K562 (cell line): Measurements from ENCODE around the gene ARHGAP31. TPM values are rescaled to one million over a fixed set of nuclear protein-coding genes. Genes with fewer than 3 reads are reported as not detected.

ENCODE experiments used
- ATAC-seq: fragments of 200-7000 bp; cut with Tn5 transposase; 3 replicates; pipeline ENCODE4 v1.9.1; 2020; ENCODE audit warnings: moderate library complexity
- BruUV-seq: library from RNA; stranded (reverse); fragments of 400-500 nt; replicated peaks from 2 replicates; lab custom pipeline; 2021; lab: Mats Ljungman, UMichigan
- CTCF ChIA-PET: fragments of 300-600 bp; formaldehyde crosslinking; extraction: SDS; loops from one replicate; lab custom pipeline; 2021; ENCODE audit warnings: low intra/inter-chr PET ratio; lab: Yijun Ruan, JAX
- POLR2A ChIA-PET: fragments of 300-600, 350-650 bp; sonication (Branson Sonifier 250); formaldehyde crosslinking; extraction: SDS; loops from one replicate; lab custom pipeline; 2021; ENCODE audit warnings: antibody characterized with exemption, inconsistent platforms; lab: Yijun Ruan, JAX
- DNase-seq, 4 experiments: peaks; one replicate each; pipeline versions ENCODE4 v3.0.0 to v3.0.0-alpha.2; 2011 to 2018; ENCODE audit warnings: low spot score in 3 of 4, mixed read lengths in 3 of 4; ENCODE audit errors: extremely low read depth in 1 of 4
- FAIRE-seq: peaks from 2 replicates; lab custom pipeline; 2011; peaks lifted over from hg19 to GRCh38; lab: Jason Lieb, UNC
- H2AFZ ChIP-seq: 2 replicates; pipeline ENCODE4 v1.6.0; 2011; ENCODE audit warnings: low read depth, low read length, control low read depth, inconsistent platforms
- H3K27ac ChIP-seq: fragments of 200-600 bp; 3 replicates; pipeline ENCODE4 v1.8.0; 2011; ENCODE audit warnings: low read depth, mild to moderate bottlenecking, control low read depth, inconsistent platforms, low read length, moderate library complexity, mixed read lengths; ENCODE audit errors: extremely low read depth
- H3K27me3 ChIP-seq, 2 experiments: fragments of 300-600 bp in 1 of 2; 2 replicates in 1 of 2; 3 replicates in 1 of 2; pipeline versions ENCODE4 v1.6.0 to v1.8.0; 2011; ENCODE audit warnings: inconsistent platforms in 2 of 2, low read length in 2 of 2, mild to moderate bottlenecking in 1 of 2, mixed read lengths in 1 of 2, moderate library complexity in 1 of 2; ENCODE audit not compliant: control insufficient read depth in 2 of 2, insufficient read depth in 2 of 2
- H3K36me3 ChIP-seq: fragments of 300-600 bp; 3 replicates; pipeline ENCODE4 v1.8.0; 2011; ENCODE audit warnings: mild to moderate bottlenecking, low read length, inconsistent platforms; ENCODE audit not compliant: control insufficient read depth, insufficient read depth
- H3K4me1 ChIP-seq, 2 experiments: fragments of 200-600 bp in 1 of 2; replicated peaks in 1 of 2; 2 replicates in 1 of 2; 3 replicates in 1 of 2; pipeline versions ENCODE4 v1.5.1 to v1.8.0; 2011; ENCODE audit warnings: inconsistent platforms in 2 of 2, low read length in 2 of 2, mild to moderate bottlenecking in 1 of 2, mixed read lengths in 1 of 2, moderate library complexity in 1 of 2; ENCODE audit not compliant: control insufficient read depth in 2 of 2, insufficient read depth in 2 of 2
- H3K4me2 ChIP-seq: 2 replicates; pipeline ENCODE4 v1.6.1; 2011; ENCODE audit warnings: low read length, control low read depth, inconsistent platforms, mixed read lengths; ENCODE audit not compliant: insufficient read depth
- H3K4me3 ChIP-seq: fragments of 200-600 bp; sonication (generic), shearing (Covaris generic); 2 replicates; pipeline ENCODE4 v1.5.1; 2016; ENCODE audit warnings: control low read depth, inconsistent platforms
- H3K79me2 ChIP-seq: fragments of 200-600 bp; 3 replicates; pipeline ENCODE4 v1.8.0; 2011; ENCODE audit warnings: low read length, inconsistent platforms; ENCODE audit not compliant: control insufficient read depth, insufficient read depth
- H3K9ac ChIP-seq, 2 experiments: 2 replicates each; pipeline versions ENCODE4 v1.6.0 to v1.6.1; 2011; ENCODE audit warnings: low read depth in 2 of 2, low read length in 2 of 2, control low read depth in 1 of 2, inconsistent platforms in 1 of 2, mild to moderate bottlenecking in 1 of 2, mixed read lengths in 1 of 2; ENCODE audit not compliant: insufficient read depth in 1 of 2
- H3K9me1 ChIP-seq: one replicate; pipeline ENCODE4 v1.6.0; 2011; ENCODE audit warnings: inconsistent platforms, mild to moderate bottlenecking, low read length, moderate library complexity; ENCODE audit not compliant: control insufficient read depth, insufficient read depth
- H3K9me3 ChIP-seq: replicated peaks from 2 replicates; pipeline ENCODE4 v1.5.1; 2011; ENCODE audit warnings: low read depth, low read length, inconsistent platforms; ENCODE audit not compliant: control insufficient read depth, insufficient read depth
- H4K20me1 ChIP-seq: replicated peaks from 2 replicates; pipeline ENCODE4 v1.6.1; 2011; ENCODE audit warnings: low read length, inconsistent platforms, mixed read lengths; ENCODE audit not compliant: control insufficient read depth, insufficient read depth
- BCLAF1 ChIP-seq, 2 experiments: fragments of 450-650 bp in 1 of 2; IDR thresholded peaks; 2 replicates each; pipeline ENCODE4 v1.6.1; 2011 to 2017; ENCODE audit warnings: low read depth in 2 of 2, antibody characterized with exemption in 1 of 2, borderline replicate concordance in 1 of 2, low read length in 1 of 2, mild to moderate bottlenecking in 1 of 2, mixed read lengths in 1 of 2; ENCODE audit not compliant: control insufficient read depth in 1 of 2
- BMI1 ChIP-seq: fragments of 150-350 bp; IDR thresholded peaks from 2 replicates; pipeline ENCODE4 v1.6.1; 2014; ENCODE audit warnings: low read length
- BRD9 ChIP-seq: fragments of 450-650 bp; IDR thresholded peaks from 2 replicates; pipeline ENCODE4 v1.6.1; 2018; ENCODE audit warnings: low read depth; ENCODE audit not compliant: partially characterized antibody
- CBFA2T2 ChIP-seq: fragments of 450-650 bp; conservative IDR thresholded peaks from 2 replicates; pipeline ENCODE4 v1.6.1; 2017; ENCODE audit warnings: mild to moderate bottlenecking
- CBX8 ChIP-seq: fragments of 200-600 bp; sonication (generic); IDR thresholded peaks from 2 replicates; pipeline ENCODE4 v1.6.1; 2012; ENCODE audit warnings: borderline replicate concordance, mixed run types, low read depth, mild to moderate bottlenecking, moderate library complexity, mixed read lengths, low read length, control low read depth, inconsistent platforms; ENCODE audit not compliant: poor library complexity, severe bottlenecking; ENCODE audit errors: extremely low read depth
- CXXC5 ChIP-seq: fragments of 250-450 bp; sonication (Bioruptor Pico); IDR thresholded peaks from 2 replicates; pipeline ENCODE4 v1.8.0; 2022; ENCODE audit warnings: inconsistent platforms, mild to moderate bottlenecking, moderate library complexity
- ILF3 ChIP-seq: fragments of 450-650 bp; IDR thresholded peaks from 2 replicates; pipeline ENCODE4 v1.6.1; 2018; ENCODE audit warnings: antibody characterized with exemption, mild to moderate bottlenecking, moderate library complexity, borderline replicate concordance
- NFIC ChIP-seq: fragments of 450-650 bp; IDR thresholded peaks from 2 replicates; pipeline ENCODE4 v1.6.1; 2017; ENCODE audit warnings: mild to moderate bottlenecking, inconsistent platforms
- NUFIP1 ChIP-seq: fragments of 450-650 bp; IDR thresholded peaks from 2 replicates; pipeline ENCODE4 v1.6.1; 2018; ENCODE audit not compliant: partially characterized antibody
- SIRT6 ChIP-seq: IDR thresholded peaks from one replicate; pipeline ENCODE4 v1.6.1; 2012; ENCODE audit warnings: low read depth, mild to moderate bottlenecking, control low read depth, inconsistent platforms, low read length, moderate library complexity
- SMARCB1 ChIP-seq: IDR thresholded peaks from 2 replicates; pipeline ENCODE4 v1.6.1; 2011; ENCODE audit warnings: improper control_type of control experiment, low read depth; ENCODE audit not compliant: insufficient read length
- TAF7 ChIP-seq: fragments of 450-650 bp; IDR thresholded peaks from 2 replicates; pipeline ENCODE4 v1.6.1; 2016; ENCODE audit warnings: missing genetic modification characterization, missing compliant biosample characterization
- TCF15 ChIP-seq: fragments of 250-450 bp; sonication (Bioruptor Pico); IDR thresholded peaks from 2 replicates; pipeline ENCODE4 v1.8.0; 2022; ENCODE audit warnings: moderate library complexity, mild to moderate bottlenecking, inconsistent platforms
- ZKSCAN1 ChIP-seq: fragments of 150-350 bp; IDR thresholded peaks from 2 replicates; pipeline ENCODE4 v1.6.1; 2016; ENCODE audit warnings: low read depth, low read length
- ZNF395 ChIP-seq: fragments of 200-800 bp; sonication (Bioruptor generic); IDR thresholded peaks from 2 replicates; pipeline ENCODE4 v1.6.1; 2017; ENCODE audit warnings: missing genetic modification characterization, missing compliant biosample characterization
- ZNF644 ChIP-seq: fragments of 200-800 bp; sonication (Bioruptor generic); IDR thresholded peaks from 2 replicates; pipeline ENCODE4 v1.6.1; 2016; ENCODE audit warnings: low read depth, missing genetic modification characterization, missing compliant biosample characterization
- WGBS: fragments of 100-300 bp; shearing (Covaris generic); methylation state at CpG from one replicate; pipeline ENCODE4 v1.1.6; 2016; ENCODE audit warnings: low coverage, mixed read lengths; ENCODE audit not compliant: insufficient coverage; ENCODE audit errors: missing lambda C conversion rate; 5-methylcytosine and 5-hydroxymethylcytosine counted together
- in situ Hi-C: fragments of 300-500 bp; cut with MboI; formaldehyde crosslinking; loops from 4 replicates; pipeline ENCODE4 v1.15.0; 2018; ENCODE audit warnings: inconsistent platforms, mixed read lengths
- intact Hi-C: fragments of 100-400 bp; cut with micrococcal nuclease; formaldehyde crosslinking; loops from 2 replicates; pipeline ENCODE4 v1.14.2; 2022
- polyA plus RNA-seq, 8 experiments: library from polyadenylated mRNA; depleted of rRNA in 4 of 8; stranded (reverse) in 5 of 8; unstranded in 3 of 8; fragments of >200 nt; fragmentation: Nextera tagmentation in 2 of 8; fragmentation: Illumina TruSeq in 1 of 8; extraction: Ambion mirVana in 2 of 8; extraction: Trizol in 1 of 8; gene quantifications; 2 replicates each; pipeline versions ENCODE4 v1.2.1 to v1.2.3, GENCODE V29; 2011 to 2014; ENCODE audit warnings: inconsistent platforms in 1 of 8, missing spikeins in 1 of 8
- total RNA-seq, 7 experiments: library from RNA; depleted of rRNA in 6 of 7; stranded (reverse); fragments of >200 nt in 6 of 7; fragmentation: Illumina TruSeq in 2 of 7; extraction: Trizol in 2 of 7; gene quantifications; 2 replicates each; pipeline versions ENCODE4 v1.2.1 to v1.2.3, GENCODE V29; 2011 to 2021; ENCODE audit warnings: low replicate concordance in 1 of 7

ARHGAP31 gene
- total and polyA plus RNA-seq, 9 of the 15 experiments (the other 6 are each of a cell fraction or from before 2014, with no cell fraction given) = under 0.01 to 0.13 (median 0.06) TPM; not detected in 5

- peaks cover 0 to 5% of the 10 kb centered on the region in 2 experiments; a peak in 1 of 5 replicates for H3K4me1 ChIP-seq
- TF ChIP-seq CXXC5 (CRISPR knock-in tag) (no peak), NUFIP1 (no peak), BCLAF1 (IDR thresholded peaks at IDR 0.05; ENCODE audit: borderline replicate concordance in 1 of 2, control insufficient read depth in 1 of 2, low read depth in 2 of 2, low read length in 1 of 2) (no peak), TCF15 (CRISPR knock-in tag) (no peak), CBX8 (no peak), ZKSCAN1 (no peak), TAF7 (tag) (no peak), SIRT6 (no peak), NFIC (no peak), BRD9 (no peak), ZNF395 (CRISPR knock-in tag) (no peak), BMI1 (no peak), SMARCB1 (no peak), ZNF644 (no peak), CBFA2T2 (no peak), ILF3 (no peak)
- no peak overlapping the region for H3K4me2 ChIP-seq
- no peaks in the 10 kb centered on the region for H3K9me3 ChIP-seq
- ChIA-PET POLR2A (no interaction called here), CTCF (no interaction called here)
- no peak for FAIRE-seq
- ATAC-seq = no peak
- BruUV-seq = no TSS peak
- no peaks in the 10 kb centered on the region for H3K79me2 ChIP-seq
- no peaks in the 10 kb centered on the region for H3K36me3 ChIP-seq
- intact Hi-C loops (no loop called here), in situ Hi-C loops (no loop called here)
- H3K4me3 ChIP-seq = no peak overlapping the region
- no peak overlapping the region for H3K27ac ChIP-seq
- H3K27me3 ChIP-seq = peaks cover 0 to 10% of the 10 kb centered on the region in 2 experiments; a peak in 2 of 5 replicates
- WGBS = 27% methylated on average over 1 of the region's 5 CpGs
- no peak for DNase-seq
- no peaks in the 10 kb centered on the region for H3K9me1 ChIP-seq
- H3K9ac ChIP-seq = no peak overlapping the region
- no peak overlapping the region for H2AFZ ChIP-seq
- no peaks in the 10 kb centered on the region; the same call in 1 of the 2 replicates for H4K20me1 ChIP-seq
Observed at GRCh38 chr3:119401069-119401468, 106.9 kb downstream of the ARHGAP31 start.
